AG09319 (cell line): ENCODE data around the gene LCA5L.

Experiments used
- DNase-seq: peaks from one replicate; pipeline ENCODE4 v3.0.0-alpha.2; 2010; ENCODE audit warnings: low read depth; ENCODE audit errors: extremely low read depth
- TF ChIP-seq, protein P1 (sequence below): IDR thresholded peaks from 2 replicates; pipeline ENCODE4 v1.5.1; 2011; ENCODE audit warnings: low read depth, mild to moderate bottlenecking, inconsistent platforms, low read length, moderate library complexity

The LCA5L gene

DNA sequence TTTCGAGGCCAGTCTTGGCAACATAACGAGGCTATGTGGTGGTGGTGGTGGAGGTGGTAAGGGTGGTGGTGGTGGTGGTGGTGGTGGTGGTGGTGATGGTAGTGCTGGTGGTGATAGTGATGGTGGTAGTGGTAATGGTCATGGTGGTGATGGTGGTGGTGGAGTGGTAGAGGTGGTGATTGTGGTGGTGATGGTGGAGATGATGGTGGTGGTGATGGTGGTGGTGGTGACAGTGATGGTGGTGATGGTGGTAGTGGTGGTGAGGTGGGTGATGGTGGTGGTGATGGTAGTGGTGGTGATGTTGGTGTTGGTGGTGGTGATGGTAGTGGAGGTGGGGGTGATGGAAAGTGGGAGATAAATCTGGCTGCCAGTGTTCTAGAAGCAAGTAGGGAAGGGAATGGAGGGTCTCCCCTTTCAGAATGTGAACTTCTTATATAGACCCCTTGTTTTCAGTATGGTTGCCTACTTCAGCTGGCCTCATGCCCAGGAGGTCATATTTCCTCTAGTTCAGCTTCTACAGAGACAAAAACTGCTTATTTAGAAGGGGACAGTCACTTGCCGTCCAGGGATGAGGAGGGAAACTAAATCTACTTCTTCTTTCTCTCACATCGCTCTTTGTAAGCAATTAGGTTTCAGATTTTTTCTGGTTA, 33.7 kb upstream of the LCA5L start:
- TF ChIP-seq, protein P1, sequence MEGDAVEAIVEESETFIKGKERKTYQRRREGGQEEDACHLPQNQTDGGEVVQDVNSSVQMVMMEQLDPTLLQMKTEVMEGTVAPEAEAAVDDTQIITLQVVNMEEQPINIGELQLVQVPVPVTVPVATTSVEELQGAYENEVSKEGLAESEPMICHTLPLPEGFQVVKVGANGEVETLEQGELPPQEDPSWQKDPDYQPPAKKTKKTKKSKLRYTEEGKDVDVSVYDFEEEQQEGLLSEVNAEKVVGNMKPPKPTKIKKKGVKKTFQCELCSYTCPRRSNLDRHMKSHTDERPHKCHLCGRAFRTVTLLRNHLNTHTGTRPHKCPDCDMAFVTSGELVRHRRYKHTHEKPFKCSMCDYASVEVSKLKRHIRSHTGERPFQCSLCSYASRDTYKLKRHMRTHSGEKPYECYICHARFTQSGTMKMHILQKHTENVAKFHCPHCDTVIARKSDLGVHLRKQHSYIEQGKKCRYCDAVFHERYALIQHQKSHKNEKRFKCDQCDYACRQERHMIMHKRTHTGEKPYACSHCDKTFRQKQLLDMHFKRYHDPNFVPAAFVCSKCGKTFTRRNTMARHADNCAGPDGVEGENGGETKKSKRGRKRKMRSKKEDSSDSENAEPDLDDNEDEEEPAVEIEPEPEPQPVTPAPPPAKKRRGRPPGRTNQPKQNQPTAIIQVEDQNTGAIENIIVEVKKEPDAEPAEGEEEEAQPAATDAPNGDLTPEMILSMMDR: no peak
- DNase-seq: no peak

DNA sequence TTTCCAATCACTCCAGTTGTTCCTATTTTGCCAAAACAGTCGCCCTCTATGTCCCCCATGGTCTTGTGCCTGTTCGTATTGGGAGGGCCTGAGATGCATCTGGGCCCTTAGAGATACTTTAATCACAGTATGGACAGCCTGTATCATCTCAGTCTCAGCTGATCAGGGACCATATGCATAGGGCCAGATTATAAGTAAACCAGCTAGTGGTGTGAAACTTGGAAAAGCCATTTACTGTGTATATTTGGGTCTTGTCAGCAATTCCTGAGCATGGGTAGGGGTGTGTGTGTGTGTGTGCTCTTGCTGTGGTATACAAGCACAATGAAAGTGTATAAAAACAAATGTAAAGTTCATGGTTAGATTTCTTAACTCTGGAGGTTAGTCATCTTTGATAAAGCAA, 29.0 kb upstream of the LCA5L start:
- TF ChIP-seq, protein P1: no peak
- no peak for DNase-seq

DNA sequence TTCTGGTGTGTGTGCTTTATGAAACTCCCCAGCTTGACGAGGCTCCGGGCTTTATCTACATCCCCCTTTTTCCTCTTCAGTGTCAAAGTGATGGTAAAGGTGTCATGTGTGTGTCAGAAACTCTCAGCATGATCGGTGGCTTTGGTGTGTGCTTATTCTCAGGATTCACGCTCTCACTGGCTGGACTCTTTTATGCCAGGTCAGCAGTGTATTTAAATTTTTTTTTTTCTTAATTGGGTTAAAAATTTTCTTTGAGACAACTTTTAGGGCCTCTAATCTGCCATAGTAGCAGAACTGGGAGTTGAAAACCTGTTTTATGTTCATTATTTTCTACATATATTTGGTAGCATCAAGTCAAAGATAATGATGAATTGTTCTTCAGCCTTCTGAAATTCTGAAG, 27.2 kb upstream of the LCA5L start:
- TF ChIP-seq, protein P1: no peak
- no peak for DNase-seq

DNA sequence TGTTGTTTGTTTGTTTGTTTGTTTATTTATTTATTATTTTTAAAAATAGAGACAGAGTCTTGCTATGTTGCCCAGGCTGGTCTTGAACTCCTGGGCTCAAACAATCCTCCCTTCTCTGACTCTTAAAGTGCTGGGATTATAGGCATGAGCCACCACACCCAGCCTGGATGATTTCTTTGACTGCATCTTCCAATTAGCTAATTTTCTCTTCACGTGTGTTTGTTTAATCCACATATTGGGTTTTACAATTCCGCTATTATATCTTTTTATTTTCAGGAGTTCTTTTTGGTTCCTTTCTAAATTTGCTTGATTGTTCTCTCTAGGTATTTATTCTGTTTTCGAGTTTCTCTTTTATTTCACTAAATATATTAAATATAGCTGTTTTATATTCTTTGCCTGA, 26.0 kb upstream of the LCA5L start:
- no peak for DNase-seq
- TF ChIP-seq, protein P1: no peak

DNA sequence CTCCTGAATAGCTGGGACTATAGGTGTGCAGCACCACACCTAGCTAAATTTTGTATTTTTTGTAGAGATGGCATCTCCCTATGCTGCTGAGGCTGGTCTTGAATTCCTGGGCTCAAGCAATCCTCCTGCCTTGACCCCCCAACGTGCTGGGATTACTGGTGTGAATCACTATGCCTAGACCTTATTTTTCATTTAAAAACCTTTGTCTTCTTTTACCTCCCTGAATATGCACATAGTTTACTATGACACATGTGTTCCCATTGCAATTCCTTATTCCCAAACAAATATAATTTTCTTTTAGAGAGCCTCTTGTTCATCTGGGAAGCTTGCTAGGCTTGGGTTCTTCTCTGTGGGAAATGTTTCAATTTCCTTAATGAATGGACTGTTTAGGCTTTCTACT, 23.0 kb upstream of the LCA5L start:
- no peak for DNase-seq
- TF ChIP-seq, protein P1: no peak

DNA sequence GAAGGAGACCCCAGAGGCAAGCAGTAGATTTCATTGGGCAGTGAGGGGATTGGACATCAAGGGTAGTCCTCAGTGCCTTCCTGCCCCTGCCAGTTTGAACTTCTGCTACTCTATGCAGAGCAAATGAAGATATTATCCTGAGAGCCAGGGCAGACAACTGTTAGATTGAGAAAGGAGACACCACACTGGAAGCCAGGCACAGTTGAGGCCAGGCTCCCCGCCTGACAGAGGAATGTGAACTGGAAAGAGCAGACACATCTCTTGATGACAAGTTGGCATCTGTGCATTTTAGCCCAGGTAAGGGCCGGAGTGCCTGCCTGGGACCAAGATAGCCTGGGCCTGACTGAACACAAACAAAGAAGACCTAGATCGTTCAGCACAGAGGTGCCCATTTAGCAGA, 22.2 kb upstream of the LCA5L start:
- TF ChIP-seq, protein P1: no peak
- DNase-seq: no peak

DNA sequence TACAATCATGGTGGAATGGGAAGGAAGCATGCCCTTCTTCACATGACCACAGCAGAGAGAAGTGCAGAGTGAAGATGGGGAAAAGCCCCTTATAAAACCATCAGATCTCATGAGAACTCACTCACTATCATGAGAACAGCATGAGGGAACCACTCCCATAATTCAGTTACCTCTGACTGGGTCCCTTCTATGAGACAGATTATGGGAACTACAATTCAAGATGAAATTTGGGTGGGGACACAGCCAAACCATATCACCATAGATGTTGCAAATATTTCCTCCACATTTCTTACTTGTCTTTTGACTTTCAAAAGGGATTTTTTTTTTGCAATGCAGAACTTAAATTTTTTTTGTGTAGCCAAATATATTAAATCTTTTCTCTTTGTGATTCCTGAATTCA, 21.0 kb upstream of the LCA5L start:
- no peak for DNase-seq
- TF ChIP-seq, protein P1: no peak
